SK-N-MC (cell line): ENCODE data around the gene TLK1.

Source experiments
- EZH2 ChIP-seq: fragments of 200-600 bp; sonication (generic); IDR thresholded peaks from one replicate; pipeline ENCODE4 v1.6.1; 2017; ENCODE audit warnings: antibody characterized with exemption
- FOXP2 ChIP-seq: optimal IDR thresholded peaks from 2 replicates; pipeline ENCODE3; 2011; ENCODE audit warnings: mild to moderate bottlenecking, moderate library complexity; ENCODE audit not compliant: insufficient read depth; ENCODE audit errors: extremely low read length, control extremely low read depth
- POLR2AphosphoS5 ChIP-seq: IDR thresholded peaks from 2 replicates; pipeline ENCODE4 v1.6.1; 2012; ENCODE audit warnings: mild to moderate bottlenecking, low read depth, low read length, borderline replicate concordance

GRCh38 chr2:171098607-171099006 lies 62.1 kb downstream of the TLK1 start:
- TF ChIP-seq POLR2AphosphoS5 (no peak), EZH2 (no peak), FOXP2 (no peak)
